HCT116 (cell line): ENCODE results near the gene ARSI. TPM values are rescaled to one million over a fixed set of nuclear protein-coding genes. Genes with fewer than 3 reads are reported as not detected.

Experiments used
- ATAC-seq: fragments of 200-7000 bp; cut with Tn5 transposase; 2 replicates; pipeline ENCODE4 v1.9.1; 2020; ENCODE audit warnings: mild to moderate bottlenecking, moderate library complexity
- BruUV-seq: library from RNA; stranded (reverse); fragments of 400-500 nt; replicated peaks from 2 replicates; lab custom pipeline; 2021; lab: Mats Ljungman, UMichigan
- CTCF ChIA-PET: fragments of 300-600 bp; sonication (Branson Sonifier 250); formaldehyde crosslinking; loops from one replicate; lab custom pipeline; 2021; ENCODE audit warnings: antibody characterized with exemption; lab: Charles Lee
- POLR2A ChIA-PET: fragments of 300-600, 350-600 bp; sonication (Branson Sonifier 250); formaldehyde crosslinking; loops from one replicate; lab custom pipeline; 2021; ENCODE audit warnings: antibody characterized with exemption; lab: Charles Lee
- RAD21 ChIA-PET, 2 experiments: fragments of 300-600 bp; sonication (Branson Sonifier 250); formaldehyde crosslinking; loops; one replicate each; lab custom pipeline; 2023; ENCODE audit warnings: low total read pairs in 2 of 2; ENCODE audit not compliant: uncharacterized antibody in 2 of 2, unreplicated experiment in 2 of 2, low non-redundant PET in 1 of 2; lab: Charles Lee
- DNase-seq: peaks from one replicate; pipeline ENCODE4 v3.0.0-alpha.2; 2010; ENCODE audit warnings: low read depth, low spot score
- H2AFZ ChIP-seq: fragments of 200-600 bp; shearing (Covaris generic), sonication (generic); 2 replicates; pipeline ENCODE4 v1.6.1; 2017; ENCODE audit warnings: low read depth, mixed run types, mixed read lengths, antibody characterized with exemption, low read length; ENCODE audit not compliant: poor library complexity, severe bottlenecking
- H3K27ac ChIP-seq: 2 replicates; pipeline ENCODE4 v1.5.1; 2012; ENCODE audit warnings: low read depth, low read length
- H3K27me3 ChIP-seq: fragments of 200-600 bp; sonication (generic); 2 replicates; pipeline ENCODE4 v1.6.1; 2016; ENCODE audit warnings: mixed run types, low read length, mixed read lengths; ENCODE audit not compliant: insufficient read depth
- H3K36me3 ChIP-seq, 2 experiments: fragments of 200-500 bp in 1 of 2; fragments of 200-600 bp in 1 of 2; sonication (Bioruptor generic) in 1 of 2; sonication (generic) in 1 of 2; 2 replicates each; pipeline versions ENCODE4 v1.5.1 to v1.6.1; 2014 to 2016; ENCODE audit warnings: low read length in 2 of 2, inconsistent platforms in 1 of 2, mixed read lengths in 1 of 2, mixed run types in 1 of 2; ENCODE audit not compliant: insufficient read depth in 2 of 2, control insufficient read depth in 1 of 2
- H3K4me1 ChIP-seq, 2 experiments: fragments of 200-600 bp in 1 of 2; sonication (generic) in 1 of 2; 2 replicates each; pipeline versions ENCODE4 v1.5.1 to v1.6.1; 2012 to 2017; ENCODE audit warnings: low read length in 2 of 2, inconsistent platforms in 1 of 2, mild to moderate bottlenecking in 1 of 2, mixed read lengths in 1 of 2, mixed run types in 1 of 2, moderate library complexity in 1 of 2; ENCODE audit not compliant: insufficient read depth in 2 of 2, control insufficient read depth in 1 of 2
- H3K4me2 ChIP-seq: fragments of 200-600 bp; sonication (generic); 2 replicates; pipeline ENCODE4 v1.6.1; 2017; ENCODE audit warnings: mixed run types, low read length, mixed read lengths
- H3K4me3 ChIP-seq, 2 experiments: fragments of 200-600 bp in 1 of 2; sonication (generic) in 1 of 2; replicated peaks in 1 of 2; 2 replicates each; pipeline ENCODE4 v1.5.1; 2011 to 2016; ENCODE audit warnings: low read length in 2 of 2, control low read depth in 1 of 2, low read depth in 1 of 2, mild to moderate bottlenecking in 1 of 2, mixed read lengths in 1 of 2, mixed run types in 1 of 2
- H3K79me2 ChIP-seq: fragments of 200-600 bp; sonication (generic); 2 replicates; pipeline ENCODE4 v1.6.1; 2017; ENCODE audit warnings: mild to moderate bottlenecking, mixed run types, low read length, moderate library complexity, mixed read lengths; ENCODE audit not compliant: insufficient read depth
- H3K9ac ChIP-seq: fragments of 200-600 bp; sonication (generic); 2 replicates; pipeline ENCODE4 v1.6.1; 2016; ENCODE audit warnings: low read length, mixed read lengths
- H3K9me2 ChIP-seq: fragments of 200-600 bp; sonication (generic), shearing (Covaris generic); 2 replicates; pipeline ENCODE4 v1.6.1; 2017; ENCODE audit warnings: mixed run types, mild to moderate bottlenecking, moderate library complexity; ENCODE audit not compliant: insufficient read depth
- H3K9me3 ChIP-seq, 2 experiments: fragments of 200-500 bp in 1 of 2; fragments of 200-600 bp in 1 of 2; sonication (Bioruptor generic) in 1 of 2; sonication (generic) in 1 of 2; 2 replicates each; pipeline ENCODE4 v1.6.1; 2014 to 2017; ENCODE audit warnings: low read length in 2 of 2, mixed read lengths in 2 of 2, inconsistent platforms in 1 of 2, low read depth in 1 of 2, mild to moderate bottlenecking in 1 of 2, mixed run types in 1 of 2, moderate library complexity in 1 of 2; ENCODE audit not compliant: control insufficient read depth in 1 of 2, insufficient read depth in 1 of 2
- H4K20me1 ChIP-seq: fragments of 200-600 bp; sonication (generic), shearing (Covaris generic); 2 replicates; pipeline ENCODE4 v1.6.1; 2017; ENCODE audit warnings: mixed run types, mild to moderate bottlenecking, moderate library complexity; ENCODE audit not compliant: insufficient read depth
- ATF3 ChIP-seq: IDR thresholded peaks from 2 replicates; pipeline ENCODE4 v1.6.1; 2012
- CBX3 ChIP-seq: IDR thresholded peaks from 2 replicates; pipeline ENCODE4 v1.6.1; 2012; ENCODE audit warnings: low read depth
- CEBPB ChIP-seq: IDR thresholded peaks from 2 replicates; pipeline ENCODE4 v1.6.1; 2012; ENCODE audit warnings: low read depth
- ELF1 ChIP-seq: IDR thresholded peaks from 2 replicates; pipeline ENCODE4 v1.6.1; 2012; ENCODE audit warnings: low read depth, borderline replicate concordance
- EZH2 ChIP-seq: fragments of 200-600 bp; sonication (generic); IDR thresholded peaks from 2 replicates; pipeline ENCODE4 v1.6.1; 2017; ENCODE audit warnings: antibody characterized with exemption, mixed run types
- EZH2phosphoT487 ChIP-seq: fragments of 200-600 bp; IDR thresholded peaks from 2 replicates; pipeline ENCODE4 v1.6.1; 2018; ENCODE audit warnings: antibody characterized with exemption, borderline replicate concordance
- FOSL1 ChIP-seq: IDR thresholded peaks from 2 replicates; pipeline ENCODE4 v1.6.1; 2012; ENCODE audit warnings: low read depth
- POLR2A ChIP-seq: IDR thresholded peaks from 2 replicates; pipeline ENCODE4 v1.7.0; 2011; ENCODE audit warnings: borderline replicate concordance; ENCODE audit not compliant: insufficient read depth, insufficient read length; ENCODE audit errors: extremely low read depth
- POLR2AphosphoS5 ChIP-seq: IDR thresholded peaks from 2 replicates; pipeline ENCODE4 v1.6.1; 2011; ENCODE audit warnings: mild to moderate bottlenecking, low read depth, low read length, moderate library complexity
- RAD21 ChIP-seq: IDR thresholded peaks from 2 replicates; pipeline ENCODE4 v1.6.1; 2012; ENCODE audit warnings: low read depth, mild to moderate bottlenecking
- SIN3A ChIP-seq: IDR thresholded peaks from 2 replicates; pipeline ENCODE4 v1.6.1; 2012; ENCODE audit warnings: low read depth
- SP1 ChIP-seq: IDR thresholded peaks from 2 replicates; pipeline ENCODE4 v1.6.1; 2012; ENCODE audit warnings: low read depth
- TCF7L2 ChIP-seq: IDR thresholded peaks from 2 replicates; pipeline ENCODE4 v1.7.0; 2011; ENCODE audit warnings: borderline replicate concordance, inconsistent platforms; ENCODE audit not compliant: insufficient read depth, insufficient read length; ENCODE audit errors: extremely low read depth
- YY1 ChIP-seq: IDR thresholded peaks from 2 replicates; pipeline ENCODE4 v1.6.1; 2011; ENCODE audit warnings: low read length, low read depth, moderate library complexity, mild to moderate bottlenecking; ENCODE audit not compliant: insufficient replicate concordance; ENCODE audit errors: extremely low read depth
- ZBTB33 ChIP-seq: IDR thresholded peaks from 2 replicates; pipeline ENCODE4 v1.6.1; 2011; ENCODE audit warnings: mild to moderate bottlenecking, low read length, moderate library complexity; ENCODE audit not compliant: insufficient replicate concordance; ENCODE audit errors: extremely low read depth
- ZFX ChIP-seq: fragments of 450-650 bp; IDR thresholded peaks from 2 replicates; pipeline ENCODE4 v1.6.1; 2017
- ZNF274 ChIP-seq: fragments of 200-500 bp; sonication (Bioruptor generic); IDR thresholded peaks from 2 replicates; pipeline ENCODE4 v1.6.1; 2014; ENCODE audit warnings: mild to moderate bottlenecking, low read depth, low read length, inconsistent platforms
- intact Hi-C: fragments of 100-400 bp; cut with micrococcal nuclease; formaldehyde crosslinking; loops from 2 replicates; pipeline ENCODE4 v1.10.0; 2022
- total RNA-seq: library from RNA; stranded (reverse); gene quantifications from one replicate; pipeline ENCODE4 v1.2.1, GENCODE V29; 2021; ENCODE audit not compliant: unreplicated experiment
- TF ChIP-seq, protein P1 (sequence below): IDR thresholded peaks from 2 replicates; pipeline ENCODE4 v1.6.1; 2012

The ARSI gene
- total RNA-seq, 1 experiment from 2014 or later, result 0.07 TPM

DNA sequence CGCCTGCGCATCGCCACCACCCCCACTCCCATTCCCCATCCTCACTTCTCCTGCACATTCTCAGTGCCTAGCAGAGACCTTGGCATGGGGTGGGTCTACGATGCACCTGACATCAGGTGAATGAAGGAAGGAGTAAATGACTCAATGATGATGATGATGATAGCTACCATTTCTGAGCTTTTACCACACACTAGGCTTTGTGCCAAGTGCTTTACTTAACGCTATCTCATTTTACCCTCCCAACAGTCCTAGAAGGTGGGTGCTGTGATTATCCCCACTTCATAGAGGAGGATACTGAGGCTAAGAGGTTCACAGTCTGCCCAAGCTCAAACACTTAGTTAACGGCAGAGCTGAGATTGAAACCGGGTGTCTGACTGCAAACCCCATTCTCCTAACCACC is 40.2 kb downstream of the ARSI start:
- Histone ChIP-seq H3K9me3 (no peaks in the 10 kb centered on the region), H3K27ac (no peak overlapping the region), H3K4me2 (no peak overlapping the region), H3K4me1 (peaks cover 22% of the 10 kb centered on the region in 2 experiments), H3K9me2 (no peaks in the 10 kb centered on the region), H3K4me3 (no peak overlapping the region), H3K9ac (no peak overlapping the region), H3K27me3 (no peaks in the 10 kb centered on the region), H4K20me1 (no peaks in the 10 kb centered on the region), H2AFZ (no peak overlapping the region), H3K36me3 (no peaks in the 10 kb centered on the region), H3K79me2 (no peaks in the 10 kb centered on the region)
- CTCF ChIA-PET, result interaction anchor here (1.7 kb wide), 1 partner anchor 25 kb away, joined by 4 read pairs; no protein-coding TSS in a partner anchor
- RAD21 ChIA-PET, result no interaction called here
- intact Hi-C loops, result no loop called here
- BruUV-seq, result no TSS peak
- DNase-seq (no peak), ATAC-seq (no peak)
- TF ChIP-seq TCF7L2 (no peak), EZH2 (no peak), RAD21 (no peak), SIN3A (no peak)
- POLR2A ChIA-PET, result no interaction called here

DNA sequence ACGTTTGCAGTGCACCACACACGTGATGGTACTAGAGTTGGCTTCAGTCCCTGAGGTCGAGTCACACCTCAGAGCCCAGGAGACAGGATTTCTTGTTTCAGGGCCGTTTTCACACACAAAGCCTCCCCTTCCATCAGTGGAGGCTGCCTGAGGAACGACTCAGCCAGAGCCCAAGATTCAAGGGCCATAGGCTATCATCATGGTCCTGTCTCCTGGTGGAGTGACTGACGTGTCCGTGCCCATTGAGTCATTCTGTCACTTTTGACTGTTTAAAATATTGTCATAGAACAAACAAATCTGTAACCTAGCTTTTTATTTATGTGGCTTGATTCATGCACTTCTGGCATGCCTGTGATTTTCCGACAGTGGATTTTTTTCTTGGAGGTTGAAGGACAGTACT is 41.5 kb downstream of the ARSI start:
- intact Hi-C loops, result no loop called here
- no TSS peak for BruUV-seq
- ChIA-PET RAD21 (no interaction called here), POLR2A (no interaction called here)
- Histone ChIP-seq H3K27me3 (no peaks in the 10 kb centered on the region), H3K4me2 (no peak overlapping the region), H3K9me3 (no peaks in the 10 kb centered on the region), H3K9me2 (no peaks in the 10 kb centered on the region), H3K4me1 (peaks cover 22% of the 10 kb centered on the region in 2 experiments), H3K36me3 (no peaks in the 10 kb centered on the region), H4K20me1 (no peaks in the 10 kb centered on the region), H2AFZ (no peak overlapping the region), H3K27ac (no peak overlapping the region), H3K9ac (no peak overlapping the region)
- DNase-seq, result no peak
- no peak for TF ChIP-seq ZNF274
- TF ChIP-seq ZBTB33, result no peak
- no peak for TF ChIP-seq ATF3
- no peak for TF ChIP-seq ELF1
- no peak for TF ChIP-seq CEBPB
- TF ChIP-seq SIN3A, result no peak
- TF ChIP-seq YY1, result no peak
- TF ChIP-seq CBX3, result no peak
- no peak for TF ChIP-seq ZFX
- TF ChIP-seq SP1, result no peak
- TF ChIP-seq EZH2, result no peak
- TF ChIP-seq, protein P1, sequence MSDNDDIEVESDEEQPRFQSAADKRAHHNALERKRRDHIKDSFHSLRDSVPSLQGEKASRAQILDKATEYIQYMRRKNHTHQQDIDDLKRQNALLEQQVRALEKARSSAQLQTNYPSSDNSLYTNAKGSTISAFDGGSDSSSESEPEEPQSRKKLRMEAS, result no peak
- no peak for TF ChIP-seq POLR2A
- no peak for TF ChIP-seq RAD21
- TF ChIP-seq POLR2AphosphoS5, result no peak
- TF ChIP-seq EZH2phosphoT487, result no peak
- no peak for TF ChIP-seq FOSL1
- TF ChIP-seq, all 23 proteins: peak for 0
- H3K79me2 ChIP-seq, result no peaks in the 10 kb centered on the region
- ATAC-seq, result no peak
- H3K4me3 ChIP-seq, result no peak overlapping the region
- CTCF ChIA-PET, result no interaction called here
